Loucy (cell line): ENCODE data around the gene PARP3.

Experiments
- H2AFZ ChIP-seq: fragments of 200-600 bp; sonication (generic); 2 replicates; pipeline ENCODE4 v1.6.0; 2016; ENCODE audit warnings: antibody characterized with exemption, mild to moderate bottlenecking, low read length, moderate library complexity
- H3F3A ChIP-seq: fragments of 200-600 bp; 2 replicates; pipeline ENCODE4 v1.6.0; 2016; ENCODE audit warnings: antibody characterized with exemption, low read depth, mild to moderate bottlenecking
- H3K27me3 ChIP-seq: fragments of 200-600 bp; sonication (generic); 2 replicates; pipeline ENCODE4 v1.6.1; 2014; ENCODE audit warnings: low read length, mild to moderate bottlenecking; ENCODE audit not compliant: insufficient read depth, poor library complexity, severe bottlenecking
- H3K36me3 ChIP-seq: fragments of 200-600 bp; sonication (generic); 2 replicates; pipeline ENCODE4 v1.6.1; 2016; ENCODE audit warnings: low read length; ENCODE audit not compliant: insufficient read depth
- H3K4me1 ChIP-seq: fragments of 200-600 bp; sonication (generic); 2 replicates; pipeline ENCODE4 v1.5.1; 2014; ENCODE audit warnings: low read length, mild to moderate bottlenecking; ENCODE audit not compliant: insufficient read depth, poor library complexity, severe bottlenecking
- H3K4me2 ChIP-seq: fragments of 200-600 bp; sonication (generic); 2 replicates; pipeline ENCODE4 v1.6.0; 2014; ENCODE audit warnings: antibody characterized with exemption, low read length, low read depth, mild to moderate bottlenecking; ENCODE audit not compliant: poor library complexity, severe bottlenecking
- H3K4me3 ChIP-seq: fragments of 200-600 bp; sonication (generic); 2 replicates; pipeline ENCODE4 v1.5.1; 2014; ENCODE audit warnings: low read length, mild to moderate bottlenecking, mixed read lengths; ENCODE audit not compliant: poor library complexity, severe bottlenecking
- H3K79me2 ChIP-seq: fragments of 200-600 bp; sonication (generic); 2 replicates; pipeline ENCODE4 v1.6.1; 2014; ENCODE audit warnings: low read length; ENCODE audit not compliant: insufficient read depth
- H3K9ac ChIP-seq: fragments of 200-600 bp; sonication (generic); 2 replicates; pipeline ENCODE4 v1.6.0; 2014; ENCODE audit warnings: mild to moderate bottlenecking, low read depth, low read length, moderate library complexity; ENCODE audit not compliant: poor library complexity, severe bottlenecking
- H3K9me2 ChIP-seq: fragments of 200-600 bp; sonication (generic); replicated peaks from 2 replicates; pipeline ENCODE4 v1.6.1; 2016; ENCODE audit warnings: low read depth, low read length, mixed read lengths
- H3K9me3 ChIP-seq: fragments of 200-600 bp; sonication (generic); 2 replicates; pipeline ENCODE4 v1.6.1; 2014; ENCODE audit warnings: mild to moderate bottlenecking, antibody characterized with exemption, low read length, low read depth; ENCODE audit not compliant: insufficient read depth
- H4K20me1 ChIP-seq: fragments of 200-600 bp; sonication (generic); 2 replicates; pipeline ENCODE4 v1.6.0; 2014; ENCODE audit warnings: antibody characterized with exemption, low read length, mild to moderate bottlenecking; ENCODE audit not compliant: insufficient read depth, poor library complexity, severe bottlenecking
- CTCF ChIP-seq: fragments of 200-600 bp; sonication (generic); conservative IDR thresholded peaks from 2 replicates; pipeline ENCODE4 v1.5.1; 2014; ENCODE audit warnings: mild to moderate bottlenecking, antibody characterized with exemption, low read length
- EZH2phosphoT487 ChIP-seq: fragments of 200-600 bp; IDR thresholded peaks from 2 replicates; pipeline ENCODE4 v1.6.1; 2018; ENCODE audit warnings: antibody characterized with exemption, mild to moderate bottlenecking, moderate library complexity, borderline replicate concordance

The PARP3 gene

GRCh38 chr3:51961602-51962569 lies 19.7 kb downstream of the PARP3 start:
- no peak overlapping the region for H2AFZ ChIP-seq
- no peaks in the 10 kb centered on the region for H4K20me1 ChIP-seq
- H3K27me3 ChIP-seq = no peaks in the 10 kb centered on the region
- peaks cover 2% of the 10 kb centered on the region; the same call in 1 of the 2 replicates for H3K79me2 ChIP-seq
- H3K4me1 ChIP-seq = peaks cover 10% of the 10 kb centered on the region
- no peaks in the 10 kb centered on the region for H3K9me3 ChIP-seq
- H3K4me2 ChIP-seq = no peak overlapping the region
- no peak for TF ChIP-seq CTCF
- no peaks in the 10 kb centered on the region for H3F3A ChIP-seq
- no peaks in the 10 kb centered on the region for H3K9me2 ChIP-seq
- H3K36me3 ChIP-seq = no peaks in the 10 kb centered on the region
- H3K9ac ChIP-seq = no peak overlapping the region
- no peak overlapping the region for H3K4me3 ChIP-seq

DNA sequence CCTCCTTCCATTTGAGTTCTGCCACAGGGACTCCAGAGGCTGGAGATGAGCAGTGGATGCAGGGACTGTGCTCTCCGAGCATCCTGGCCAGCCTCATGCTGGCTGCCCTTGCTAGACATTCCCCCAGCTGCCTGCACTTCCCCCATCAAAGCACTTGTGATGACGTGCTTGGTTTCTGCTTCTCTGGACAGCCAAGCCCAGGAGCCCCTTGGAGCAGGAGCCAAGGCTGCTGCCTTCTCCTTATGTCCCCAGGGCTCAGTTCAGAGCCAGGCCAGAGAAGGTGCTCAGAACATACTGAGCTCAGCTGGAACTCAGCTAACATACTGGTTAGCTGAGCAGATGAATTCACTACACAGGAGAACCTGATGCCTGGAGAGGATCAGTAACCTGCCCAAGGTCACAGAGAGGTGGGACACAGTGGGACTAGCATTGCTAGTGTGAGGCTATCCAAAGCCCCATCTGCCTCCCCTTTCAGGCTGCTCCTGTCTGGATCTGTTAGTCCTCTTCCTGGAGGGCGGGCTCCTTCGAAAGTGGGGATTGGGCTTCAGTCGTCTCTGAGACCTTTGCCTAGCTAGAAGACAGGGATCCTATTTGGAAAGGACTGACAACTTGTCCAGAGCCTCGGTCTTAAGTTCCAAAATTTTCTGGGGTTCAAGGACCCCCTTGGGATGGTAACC lies 20.8 kb downstream of the PARP3 start:
- H3K9me3 ChIP-seq = no peaks in the 10 kb centered on the region
- peaks cover 5% of the 10 kb centered on the region; the same call in 1 of the 2 replicates for H3K79me2 ChIP-seq
- H3K9ac ChIP-seq = no peak overlapping the region
- no peaks in the 10 kb centered on the region for H3K36me3 ChIP-seq
- H3F3A ChIP-seq = no peaks in the 10 kb centered on the region
- H2AFZ ChIP-seq = no peak overlapping the region
- no peaks in the 10 kb centered on the region for H3K9me2 ChIP-seq
- no peaks in the 10 kb centered on the region for H4K20me1 ChIP-seq
- H3K27me3 ChIP-seq = no peaks in the 10 kb centered on the region
- TF ChIP-seq EZH2phosphoT487 (no peak), CTCF (no peak)
- no peak overlapping the region for H3K4me2 ChIP-seq
- no peak overlapping the region for H3K4me3 ChIP-seq
- peaks cover 13% of the 10 kb centered on the region for H3K4me1 ChIP-seq

GRCh38 chr3:51963951-51964451 lies 21.8 kb downstream of the PARP3 start:
- TF ChIP-seq EZH2phosphoT487 = no peak
- TF ChIP-seq CTCF = no peak
- H3F3A ChIP-seq = no peaks in the 10 kb centered on the region
- H3K9ac ChIP-seq = no peak overlapping the region
- H3K27me3 ChIP-seq = no peaks in the 10 kb centered on the region
- H2AFZ ChIP-seq = no peak overlapping the region
- peaks cover 5% of the 10 kb centered on the region; the same call in 1 of the 2 replicates for H3K79me2 ChIP-seq
- no peak overlapping the region for H3K4me2 ChIP-seq
- H3K4me1 ChIP-seq = peaks cover 21% of the 10 kb centered on the region
- H3K36me3 ChIP-seq = no peaks in the 10 kb centered on the region
- no peak overlapping the region for H3K4me3 ChIP-seq
- no peaks in the 10 kb centered on the region for H3K9me2 ChIP-seq
- H4K20me1 ChIP-seq = no peaks in the 10 kb centered on the region
- H3K9me3 ChIP-seq = no peaks in the 10 kb centered on the region
